H1 (cell line): ENCODE data around the gene CGNL1. TPM values are rescaled to one million over a fixed set of nuclear protein-coding genes. Genes with fewer than 3 reads are reported as not detected.

Experiments
- CTCF ChIA-PET: fragments of 300-600 bp; sonication (Branson Sonifier 250); formaldehyde crosslinking; loops from one replicate; lab custom pipeline; 2021; ENCODE audit not compliant: partially characterized antibody; lab: Charles Lee
- POLR2A ChIA-PET: fragments of 300-600 bp; sonication (Branson Sonifier 250); formaldehyde crosslinking; loops from one replicate; lab custom pipeline; 2021; ENCODE audit warnings: inconsistent platforms; ENCODE audit not compliant: partially characterized antibody; lab: Charles Lee
- DNase-seq, 2 experiments: peaks; one replicate each; pipeline versions ENCODE4 v3.0.0 to v3.0.0-alpha.2; 2010 to 2022; ENCODE audit warnings: low spot score in 2 of 2, low read depth in 1 of 2, mixed read lengths in 1 of 2
- FAIRE-seq: peaks from 2 replicates; lab custom pipeline; 2011; peaks lifted over from hg19 to GRCh38; lab: Jason Lieb, UNC
- H2AFZ ChIP-seq: 2 replicates; pipeline ENCODE4 v1.8.1; 2012; ENCODE audit warnings: low read length, inconsistent platforms
- H2AK5ac ChIP-seq: 2 replicates; pipeline ENCODE4 v1.6.1; 2013; ENCODE audit warnings: low read depth, low read length
- H2BK120ac ChIP-seq: replicated peaks from 2 replicates; pipeline ENCODE3; 2013; ENCODE audit warnings: low read depth, low read length, inconsistent platforms
- H2BK12ac ChIP-seq: 2 replicates; pipeline ENCODE4 v1.6.1; 2013; ENCODE audit warnings: low read depth, low read length
- H2BK15ac ChIP-seq: 2 replicates; pipeline ENCODE4 v1.6.1; 2013; ENCODE audit warnings: low read length
- H2BK20ac ChIP-seq: 2 replicates; pipeline ENCODE4 v1.6.1; 2013; ENCODE audit warnings: low read length
- H2BK5ac ChIP-seq: 2 replicates; pipeline ENCODE4 v1.6.1; 2013; ENCODE audit warnings: low read depth, low read length
- H3K14ac ChIP-seq: 2 replicates; pipeline ENCODE4 v1.6.1; 2013; ENCODE audit warnings: inconsistent platforms; ENCODE audit not compliant: insufficient read length
- H3K18ac ChIP-seq: 2 replicates; pipeline ENCODE4 v1.6.1; 2013; ENCODE audit warnings: low read length; ENCODE audit errors: extremely low read depth
- H3K23ac ChIP-seq: 2 replicates; pipeline ENCODE4 v1.6.1; 2013; ENCODE audit warnings: inconsistent platforms; ENCODE audit not compliant: insufficient read length
- H3K23me2 ChIP-seq: 2 replicates; pipeline ENCODE4 v1.6.1; 2013; ENCODE audit warnings: low read depth, low read length
- H3K27ac ChIP-seq: 2 replicates; pipeline ENCODE4 v1.6.1; 2011; ENCODE audit warnings: low read depth, low read length, inconsistent platforms
- H3K27me3 ChIP-seq, 4 experiments: replicated peaks in 1 of 4; 1 replicate in 1 of 4; 2 replicates in 3 of 4; pipeline versions ENCODE4 v1.6.1 to v1.8.1; 2011 to 2013; ENCODE audit warnings: low read length in 3 of 4, mild to moderate bottlenecking in 3 of 4, inconsistent platforms in 2 of 4, mixed read lengths in 2 of 4, moderate library complexity in 1 of 4; ENCODE audit not compliant: control insufficient read depth in 3 of 4, insufficient read depth in 3 of 4; ENCODE audit errors: extremely low read depth in 1 of 4
- H3K36me3 ChIP-seq, 4 experiments: 2 replicates each; pipeline versions ENCODE4 v1.6.1 to v1.8.1; 2011 to 2013; ENCODE audit warnings: mild to moderate bottlenecking in 4 of 4, low read length in 3 of 4, moderate library complexity in 2 of 4, control low read depth in 1 of 4, inconsistent platforms in 1 of 4; ENCODE audit not compliant: insufficient read depth in 4 of 4, control insufficient read depth in 2 of 4
- H3K4ac ChIP-seq: replicated peaks from 2 replicates; pipeline ENCODE3; 2013; ENCODE audit warnings: low read length, low read depth, mixed read lengths, inconsistent platforms; ENCODE audit not compliant: insufficient read length
- H3K4me1 ChIP-seq, 4 experiments: replicated peaks in 1 of 4; 1 replicate in 1 of 4; 2 replicates in 3 of 4; pipeline versions ENCODE4 v1.6.1 to v1.8.1; 2011 to 2013; ENCODE audit warnings: low read length in 3 of 4, inconsistent platforms in 2 of 4, mixed read lengths in 1 of 4; ENCODE audit not compliant: insufficient read depth in 4 of 4, control insufficient read depth in 3 of 4
- H3K4me2 ChIP-seq, 2 experiments: 2 replicates each; pipeline versions ENCODE4 v1.6.1 to v1.8.1; 2011 to 2013; ENCODE audit warnings: low read depth in 2 of 2, low read length in 2 of 2, control low read depth in 1 of 2, inconsistent platforms in 1 of 2, mild to moderate bottlenecking in 1 of 2; ENCODE audit not compliant: insufficient read depth in 1 of 2
- H3K4me3 ChIP-seq, 4 experiments: fragments of 200-600, 300-600 bp in 1 of 4; sonication (generic), shearing (Covaris generic), sonication (Bioruptor Twin) in 1 of 4; 2 replicates each; pipeline versions ENCODE4 v1.5.1 to v1.8.1; 2011 to 2016; ENCODE audit warnings: low read length in 4 of 4, low read depth in 3 of 4, control low read depth in 2 of 4, inconsistent platforms in 2 of 4, mild to moderate bottlenecking in 2 of 4, mixed read lengths in 1 of 4, moderate library complexity in 1 of 4; ENCODE audit not compliant: insufficient read depth in 2 of 4; ENCODE audit errors: extremely low read depth in 1 of 4
- H3K56ac ChIP-seq: replicated peaks from 2 replicates; pipeline ENCODE3; 2013; ENCODE audit warnings: low read depth, mild to moderate bottlenecking, mixed read lengths, low read length, inconsistent platforms; ENCODE audit not compliant: insufficient read length
- H3K79me1 ChIP-seq: 2 replicates; pipeline ENCODE4 v1.6.1; 2013; ENCODE audit warnings: low read depth, low read length, control low read depth
- H3K79me2 ChIP-seq, 2 experiments: 2 replicates each; pipeline versions ENCODE4 v1.6.1 to v1.8.1; 2012 to 2013; ENCODE audit warnings: low read length in 2 of 2, mild to moderate bottlenecking in 2 of 2, inconsistent platforms in 1 of 2; ENCODE audit not compliant: insufficient read depth in 2 of 2, control insufficient read depth in 1 of 2
- H3K9ac ChIP-seq, 4 experiments: replicated peaks in 1 of 4; 1 replicate in 1 of 4; 2 replicates in 3 of 4; pipeline versions ENCODE4 v1.6.1 to v1.8.1; 2011 to 2013; ENCODE audit warnings: low read depth in 3 of 4, low read length in 3 of 4, control low read depth in 2 of 4, mild to moderate bottlenecking in 2 of 4, moderate library complexity in 2 of 4, inconsistent platforms in 1 of 4; ENCODE audit errors: extremely low read depth in 1 of 4
- H3K9me3 ChIP-seq, 2 experiments: 2 replicates each; pipeline versions ENCODE4 v1.6.1 to v1.8.1; 2012 to 2013; ENCODE audit warnings: mild to moderate bottlenecking in 2 of 2, moderate library complexity in 2 of 2, control low read depth in 1 of 2, inconsistent platforms in 1 of 2, low read depth in 1 of 2, low read length in 1 of 2, mixed read lengths in 1 of 2; ENCODE audit not compliant: insufficient read depth in 2 of 2
- H4K20me1 ChIP-seq, 2 experiments: replicated peaks in 1 of 2; 2 replicates each; pipeline versions ENCODE3 to v1.8.1; 2011 to 2013; ENCODE audit warnings: inconsistent platforms in 2 of 2, low read length in 2 of 2, mild to moderate bottlenecking in 1 of 2; ENCODE audit not compliant: insufficient read depth in 2 of 2, control insufficient read depth in 1 of 2
- H4K5ac ChIP-seq: 2 replicates; pipeline ENCODE4 v1.6.1; 2013; ENCODE audit warnings: low read length, low read depth, mixed read lengths, inconsistent platforms; ENCODE audit not compliant: insufficient read length
- H4K8ac ChIP-seq: 2 replicates; pipeline ENCODE4 v1.8.0; 2013; ENCODE audit warnings: mild to moderate bottlenecking, moderate library complexity, low read length, inconsistent platforms; ENCODE audit not compliant: insufficient read depth; ENCODE audit errors: extremely low read depth
- H4K91ac ChIP-seq: replicated peaks from 2 replicates; pipeline ENCODE3; 2013; ENCODE audit warnings: low read length, mixed read lengths, inconsistent platforms; ENCODE audit not compliant: insufficient read length
- BCL11A ChIP-seq, 2 experiments: IDR thresholded peaks; one replicate each; pipeline ENCODE4 v1.6.1; 2011; ENCODE audit warnings: low read depth in 2 of 2, low read length in 2 of 2, mild to moderate bottlenecking in 2 of 2
- BRCA1 ChIP-seq: IDR thresholded peaks from 2 replicates; pipeline ENCODE4 v1.6.1; 2012; ENCODE audit warnings: low read depth, low read length, improper control_type of control experiment
- CBX8 ChIP-seq: fragments of 300-800, 300-1000 bp; sonication (generic); IDR thresholded peaks from 2 replicates; pipeline ENCODE4 v1.7.1; 2016; ENCODE audit warnings: low read depth, low read length, borderline replicate concordance
- CHD1 ChIP-seq: IDR thresholded peaks from 2 replicates; pipeline ENCODE4 v1.6.1; 2012; ENCODE audit warnings: low read depth, low read length, improper control_type of control experiment
- CREB1 ChIP-seq: IDR thresholded peaks from 2 replicates; pipeline ENCODE4 v1.6.1; 2012; ENCODE audit warnings: inconsistent platforms
- GTF2F1 ChIP-seq: IDR thresholded peaks from 2 replicates; pipeline ENCODE4 v1.6.1; 2012; ENCODE audit warnings: low read depth, low read length, improper control_type of control experiment, borderline replicate concordance
- HDAC6 ChIP-seq: IDR thresholded peaks from one replicate; pipeline ENCODE4 v1.7.1; 2012; ENCODE audit warnings: low read depth, mild to moderate bottlenecking, inconsistent platforms, low read length, moderate library complexity
- JUN ChIP-seq: IDR thresholded peaks from 2 replicates; pipeline ENCODE4 v1.6.1; 2011; ENCODE audit warnings: low read depth, mild to moderate bottlenecking, improper control_type of control experiment, low read length
- KDM5A ChIP-seq: fragments of 200-600 bp; IDR thresholded peaks from 2 replicates; pipeline ENCODE4 v1.7.1; 2012; ENCODE audit warnings: mild to moderate bottlenecking, low read length, inconsistent platforms, mixed read lengths
- RXRA ChIP-seq: IDR thresholded peaks from 2 replicates; pipeline ENCODE4 v1.6.1; 2011; ENCODE audit warnings: low read depth, mild to moderate bottlenecking, low read length, moderate library complexity; ENCODE audit not compliant: insufficient read depth
- SIRT6 ChIP-seq: IDR thresholded peaks from one replicate; pipeline ENCODE4 v1.7.1; 2012; ENCODE audit warnings: low read length, inconsistent platforms
- SRF ChIP-seq: IDR thresholded peaks from 2 replicates; pipeline ENCODE4 v1.6.1; 2011; ENCODE audit warnings: mild to moderate bottlenecking, low read depth, low read length, moderate library complexity
- TCF12 ChIP-seq: IDR thresholded peaks from 2 replicates; pipeline ENCODE4 v1.6.1; 2011; ENCODE audit warnings: low read depth, mild to moderate bottlenecking, low read length
- WGBS, 2 experiments: shearing (Covaris generic) in 1 of 2; methylation state at CpG; one replicate each; pipeline versions ENCODE4 v1.1.6 to v1.1.7; 2013 to 2015; ENCODE audit warnings: low lambda C conversion rate in 2 of 2, mixed read lengths in 2 of 2, inconsistent platforms in 1 of 2, low coverage in 1 of 2, missing lambda C conversion rate in 1 of 2; ENCODE audit not compliant: insufficient replicate concordance in 2 of 2, insufficient coverage in 1 of 2, insufficient read length in 1 of 2; ENCODE audit errors: extremely low coverage in 1 of 2, missing lambda C conversion rate in 1 of 2; 5-methylcytosine and 5-hydroxymethylcytosine counted together
- polyA plus RNA-seq, 7 experiments: library from polyadenylated mRNA; depleted of rRNA in 3 of 7; stranded (reverse) in 5 of 7; unstranded in 2 of 7; fragments of >200 nt in 5 of 7; fragments of 200-250 nt in 2 of 7; gene quantifications; 1 replicate in 5 of 7; 2 replicates in 1 of 7; 4 replicates in 1 of 7; pipeline versions ENCODE4 v1.2.1 to v1.2.3, GENCODE V29; 2011 to 2013; ENCODE audit warnings: missing spikeins in 2 of 7, mixed read lengths in 2 of 7
- total RNA-seq: library from RNA; stranded (reverse); fragmentation: NEBNext Ultra II Directional; extraction: Animal tissue kit (Norgen Biotek cat#: 25700); gene quantifications from 2 replicates; pipeline ENCODE4 v1.2.1, GENCODE V29; 2021
- TF ChIP-seq, protein P1 (sequence below): IDR thresholded peaks from 2 replicates; pipeline ENCODE4 v1.6.1; 2012; ENCODE audit warnings: inconsistent platforms

CGNL1 gene
- total and polyA plus RNA-seq, 2 of the 8 experiments (the other 6 are each of a cell fraction or from before 2014, with no cell fraction given) = 21.8 to 75.6 TPM

GRCh38 chr15:57458356-57458781 is 82.1 kb downstream of the CGNL1 start:
- FAIRE-seq (no peak), DNase-seq (no peak)
- Histone ChIP-seq H3K4me2 (no peak overlapping the region), H2BK12ac (no peak overlapping the region), H3K23me2 (no peaks in the 10 kb centered on the region), H3K36me3 (peaks cover 5 to 90% (median 38%) of the 10 kb centered on the region in 4 experiments), H3K79me2 (no peaks in the 10 kb centered on the region), H3K4ac (no peak overlapping the region), H4K5ac (no peak overlapping the region), H2BK5ac (no peak overlapping the region), H3K4me3 (no peak overlapping the region), H3K23ac (no peak overlapping the region), H2BK120ac (no peak overlapping the region), H2AK5ac (no peak overlapping the region), H3K9me3 (no peaks in the 10 kb centered on the region), H3K4me1 (no peaks in the 10 kb centered on the region), H2BK20ac (no peak overlapping the region), H3K56ac (no peak overlapping the region), H3K27ac (no peak overlapping the region), H4K20me1 (peaks cover 0 to 1% of the 10 kb centered on the region in 2 experiments), H4K8ac (no peak overlapping the region), H3K79me1 (no peaks in the 10 kb centered on the region), H4K91ac (no peak overlapping the region), H3K18ac (no peak overlapping the region), H2BK15ac (no peak overlapping the region), H2AFZ (no peak overlapping the region), H3K27me3 (no peaks in the 10 kb centered on the region), H3K9ac (no peak overlapping the region), H3K14ac (no peak overlapping the region)
- WGBS, 2 experiments = 87% methylated on average over 7 of the region's 7 CpGs; no CpG with 5 or more reads in 1 of the 2 experiments
- no peak for TF ChIP-seq TCF12
- TF ChIP-seq, protein P1, sequence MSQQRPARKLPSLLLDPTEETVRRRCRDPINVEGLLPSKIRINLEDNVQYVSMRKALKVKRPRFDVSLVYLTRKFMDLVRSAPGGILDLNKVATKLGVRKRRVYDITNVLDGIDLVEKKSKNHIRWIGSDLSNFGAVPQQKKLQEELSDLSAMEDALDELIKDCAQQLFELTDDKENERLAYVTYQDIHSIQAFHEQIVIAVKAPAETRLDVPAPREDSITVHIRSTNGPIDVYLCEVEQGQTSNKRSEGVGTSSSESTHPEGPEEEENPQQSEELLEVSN = no peak
- TF ChIP-seq RXRA = no peak
- TF ChIP-seq CBX8 = no peak
- TF ChIP-seq KDM5A = no peak
- no peak for TF ChIP-seq BCL11A (IDR thresholded peaks at IDR 0.05; ENCODE audit: low read depth in 2 of 2, low read length in 2 of 2)
- TF ChIP-seq BRCA1 = no peak
- no peak for TF ChIP-seq SIRT6
- no peak for TF ChIP-seq JUN
- TF ChIP-seq SRF = no peak
- TF ChIP-seq CHD1 = no peak
- TF ChIP-seq CREB1 = no peak
- TF ChIP-seq HDAC6 = no peak
- no peak for TF ChIP-seq GTF2F1
- POLR2A ChIA-PET = no interaction called here
- CTCF ChIA-PET = interaction anchor here (0.7 to 1.7 kb wide), 3 partner anchors 20 to 84 kb away, joined by 3 to 6 read pairs (median 4); no protein-coding TSS in a partner anchor
